Activated CD8-positive, alpha-beta memory T cell treated with anti-CD3 and anti-CD28 coated beads, Interleukin-2, amount 10 ng/mL, durations not matched to agents 7 days and 5 days (primary cell): ENCODE results near the gene POLR2L. TPM values are rescaled to one million over a fixed set of nuclear protein-coding genes. Genes with fewer than 3 reads are reported as not detected.

ENCODE experiments used
- ATAC-seq: fragments of 150-1000 bp; cut with Tn5 transposase; one replicate; pipeline ENCODE4 v1.10.0; 2021; ENCODE audit warnings: moderate library complexity
- CTCF ChIA-PET: fragments of 350-600 bp; sonication (Branson Sonifier 250); formaldehyde crosslinking; loops from one replicate; lab custom pipeline; 2021; ENCODE audit warnings: antibody characterized with exemption; lab: Charles Lee
- DNase-seq: peaks from one replicate; pipeline ENCODE4 v3.0.0-alpha.2; 2020
- H3K27ac Mint-ChIP-seq: one replicate; pipeline ENCODE4 v1.8.0; 2021; ENCODE audit warnings: mild to moderate bottlenecking, mixed read lengths
- H3K27me3 Mint-ChIP-seq: one replicate; pipeline ENCODE4 v1.8.0; 2021; ENCODE audit warnings: mixed read lengths
- H3K36me3 Mint-ChIP-seq: one replicate; pipeline ENCODE4 v1.8.0; 2021; ENCODE audit warnings: mild to moderate bottlenecking, mixed read lengths
- H3K4me1 Mint-ChIP-seq: one replicate; pipeline ENCODE4 v1.8.0; 2021; ENCODE audit warnings: mixed read lengths
- H3K4me3 Mint-ChIP-seq: one replicate; pipeline ENCODE4 v1.8.0; 2021; ENCODE audit warnings: mild to moderate bottlenecking, moderate library complexity, mixed read lengths
- H3K9me3 Mint-ChIP-seq: one replicate; pipeline ENCODE4 v1.8.0; 2022; ENCODE audit warnings: low read depth, mixed read lengths
- total RNA-seq, 2 experiments: library from RNA; stranded (reverse); gene quantifications; one replicate each; pipeline ENCODE4 v1.2.3, GENCODE V29; 2021

The POLR2L gene
- total RNA-seq, 2 experiments from 2014 or later = 87.6 to 114 TPM

- Mint-ChIP-seq H3K27me3 (peaks cover 13% of the 10 kb centered on the region), H3K27ac (no peak overlapping the region), H3K4me3 (no peak overlapping the region), H3K9me3 (no peaks in the 10 kb centered on the region), H3K4me1 (peaks cover 14% of the 10 kb centered on the region), H3K36me3 (no peaks in the 10 kb centered on the region)
- no peak for ATAC-seq
- DNase-seq = no peak
- CTCF ChIA-PET = interaction anchor here (1.0 to 2.7 kb wide), 5 partner anchors 9 to 728 kb away, joined by 3 to 13 read pairs (median 8); partner anchors contain the start of gene CD151
Observed at GRCh38 chr11:846496-847098, 4.3 kb upstream of the POLR2L start.

DNA sequence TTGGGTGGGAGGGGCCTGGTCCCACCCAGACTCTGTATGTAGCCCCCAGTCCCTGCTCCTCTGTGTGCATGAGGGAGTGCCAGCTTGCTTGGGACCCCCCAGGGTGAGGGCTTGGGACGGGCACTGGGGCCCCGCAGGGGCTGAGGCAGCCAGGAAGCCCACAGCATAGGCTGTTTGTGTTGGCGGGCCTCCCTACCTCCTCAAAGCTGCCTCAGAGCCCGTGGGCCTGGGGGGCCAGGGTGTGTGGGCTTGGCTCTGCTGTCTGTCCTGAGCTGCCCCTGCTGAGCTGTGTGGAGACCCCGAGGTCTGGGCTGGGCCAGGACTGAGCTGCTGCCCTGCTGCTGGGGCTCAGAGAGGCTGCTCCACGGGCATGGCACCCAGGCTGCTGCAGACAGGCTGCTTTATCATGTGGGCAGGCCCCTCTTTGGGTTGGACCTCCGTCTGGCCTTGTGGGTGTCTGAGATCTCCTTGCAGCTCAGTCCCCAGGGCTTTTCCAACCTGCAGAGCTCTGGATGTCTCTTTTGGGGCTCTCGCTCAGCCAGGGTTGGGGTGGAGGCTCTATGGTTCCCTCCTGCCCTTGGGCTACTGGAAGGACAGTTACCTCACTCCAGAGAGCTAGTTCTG is 3.7 kb upstream of the POLR2L start:
- CTCF ChIA-PET = interaction anchor here (1.5 kb wide), 1 partner anchor 205 kb away, joined by 8 read pairs; no protein-coding TSS in a partner anchor
- ATAC-seq (no peak), DNase-seq (no peak)
- Mint-ChIP-seq H3K27me3 (peaks cover 10% of the 10 kb centered on the region), H3K27ac (no peak overlapping the region), H3K9me3 (no peaks in the 10 kb centered on the region), H3K4me3 (no peak overlapping the region), H3K4me1 (peaks cover 19% of the 10 kb centered on the region), H3K36me3 (no peaks in the 10 kb centered on the region)

DNA sequence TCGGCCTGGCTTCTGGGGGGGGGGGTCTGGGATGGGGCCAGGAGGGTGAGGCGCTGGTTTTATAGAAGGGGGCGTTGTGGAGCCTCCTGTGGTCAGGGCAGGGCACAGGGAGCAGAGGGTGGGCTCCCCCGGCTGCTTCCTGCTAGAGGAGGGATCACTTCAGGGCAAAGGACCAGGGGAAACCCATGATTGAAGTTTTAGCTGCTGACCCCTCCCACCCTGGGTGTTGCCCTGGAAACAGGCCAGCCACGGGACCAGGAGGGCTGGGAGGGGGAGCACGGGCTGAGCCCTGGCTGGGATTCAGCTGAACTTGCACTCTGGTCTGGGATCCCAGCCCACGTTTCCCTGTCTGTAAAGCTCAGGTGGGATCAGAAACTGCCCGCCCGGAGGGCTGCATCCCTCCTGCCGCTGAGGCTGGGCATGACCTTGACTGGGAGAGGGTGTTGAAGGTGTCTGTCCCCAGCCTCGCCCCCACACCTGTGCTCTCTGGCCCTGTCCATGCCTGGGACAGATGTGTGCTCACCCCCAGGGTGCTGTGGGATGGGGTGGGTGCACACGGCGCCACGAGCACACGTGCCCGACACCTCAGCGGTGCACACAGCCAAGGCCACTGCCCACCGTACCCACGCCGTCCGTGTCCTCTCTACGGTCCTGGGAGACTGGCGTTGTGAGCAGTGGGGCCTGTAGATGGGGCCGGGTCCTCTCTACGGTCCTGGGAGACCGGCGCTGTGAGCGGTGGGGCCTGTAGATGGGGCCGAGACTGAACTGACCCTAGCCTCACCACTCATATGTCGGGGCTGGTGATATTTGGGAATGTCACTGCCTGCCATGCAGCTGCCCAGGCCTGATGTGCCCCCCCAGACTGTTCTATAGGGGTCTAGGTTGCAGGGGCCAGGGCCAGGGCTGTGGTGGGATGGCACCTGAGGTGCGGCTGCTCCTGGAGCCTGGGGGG is 2.6 kb upstream of the POLR2L start:
- CTCF ChIA-PET = no interaction called here
- Mint-ChIP-seq H3K27me3 (peaks cover 8% of the 10 kb centered on the region), H3K4me1 (peaks cover 29% of the 10 kb centered on the region), H3K27ac (no peak overlapping the region), H3K4me3 (no peak overlapping the region), H3K36me3 (peaks cover 6% of the 10 kb centered on the region), H3K9me3 (no peaks in the 10 kb centered on the region)
- DNase-seq (no peak), ATAC-seq (no peak)

DNA sequence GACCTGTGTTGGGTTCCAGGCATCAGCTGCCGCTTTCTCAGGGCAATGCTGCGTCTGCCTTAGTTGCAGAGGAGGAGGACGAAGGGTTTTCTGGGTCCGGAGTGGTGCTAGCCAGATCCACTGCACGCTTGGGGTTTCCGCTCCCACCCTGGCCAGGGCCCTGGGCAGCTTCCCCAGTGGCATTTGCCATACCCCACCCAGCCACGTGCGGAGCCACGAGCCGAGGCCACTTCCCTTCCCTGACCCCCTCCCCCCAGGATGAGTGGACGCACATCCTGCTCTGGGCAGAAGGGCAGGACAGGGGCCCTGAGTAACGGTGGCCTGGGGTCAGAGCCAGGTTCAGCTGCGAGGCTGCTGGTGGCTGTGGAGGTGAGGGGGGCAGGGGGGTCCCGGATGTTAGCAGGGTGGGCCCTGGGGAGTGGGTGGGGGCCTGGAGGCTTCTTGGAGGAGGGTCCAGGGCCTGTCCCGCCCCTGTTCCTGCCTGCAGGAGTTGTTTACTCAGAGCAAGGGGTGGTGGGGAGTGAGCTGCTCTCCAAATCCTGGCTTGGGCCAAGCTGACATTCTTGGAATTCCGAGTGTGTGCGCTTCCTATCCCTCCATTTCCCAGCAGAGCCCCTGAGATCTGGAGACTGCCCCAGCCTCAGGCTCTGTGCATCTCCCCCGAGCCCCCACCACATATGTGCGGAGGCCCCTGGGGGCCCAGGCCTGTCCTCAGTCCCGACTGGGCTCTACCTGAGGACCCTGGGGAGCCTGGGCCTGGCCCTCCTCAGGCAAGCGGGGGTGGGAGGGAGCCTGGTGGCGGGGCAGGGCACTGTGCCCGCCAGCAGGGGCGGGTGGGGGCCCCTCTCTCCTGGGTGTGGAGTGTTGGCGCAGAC is 1.7 kb upstream of the POLR2L start:
- CTCF ChIA-PET = interaction anchor here (0.8 to 2.6 kb wide), 7 partner anchors 10 to 34 kb away, joined by 3 to 11 read pairs (median 4); partner anchors contain the start of genes CD151, PNPLA2 and RPLP2
- Mint-ChIP-seq H3K4me1 (peaks cover 29% of the 10 kb centered on the region), H3K27ac (no peak overlapping the region), H3K36me3 (peaks cover 7% of the 10 kb centered on the region), H3K4me3 (peak overlapping the region; percentile 63), H3K9me3 (no peaks in the 10 kb centered on the region), H3K27me3 (peaks cover 6% of the 10 kb centered on the region)
- DNase-seq = no peak
- ATAC-seq = no peak

DNA sequence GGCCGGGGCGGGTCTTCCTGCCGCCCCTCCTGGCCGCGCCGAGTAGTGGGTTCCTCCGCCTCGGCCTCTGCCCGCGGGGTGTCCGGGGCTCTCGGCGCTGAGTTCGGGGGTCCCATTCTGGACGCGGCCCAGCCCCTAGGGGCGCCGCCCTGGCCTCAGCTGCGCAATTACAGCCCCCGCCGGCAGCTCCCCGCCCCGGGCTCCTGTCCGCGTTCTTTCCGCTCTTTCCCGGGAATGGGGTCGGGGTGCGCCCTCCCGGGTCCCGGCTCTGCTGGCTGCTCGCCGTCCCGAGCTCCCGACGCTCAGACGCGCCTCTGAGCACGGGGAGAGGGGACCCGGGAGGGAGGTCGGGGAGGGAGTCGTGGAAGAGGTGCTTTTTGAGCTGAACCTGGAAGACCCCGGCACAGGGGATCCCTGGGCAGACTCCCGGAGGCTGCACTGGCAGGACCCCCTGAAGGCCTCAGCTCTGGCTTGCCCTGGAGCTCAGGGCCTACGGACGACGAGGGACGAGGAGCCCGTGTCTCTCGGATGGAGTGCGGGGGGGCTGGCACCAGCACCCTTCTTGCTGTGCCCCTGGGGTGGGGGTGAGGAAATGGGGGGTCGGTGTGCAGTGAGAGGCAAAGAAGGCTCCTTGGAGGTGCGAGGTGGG is 881 bp upstream of the POLR2L start:
- peaks cover 24% of the 10 kb centered on the region for H3K4me1 Mint-ChIP-seq
- ATAC-seq (peak; percentile 7), DNase-seq (no peak)
- H3K36me3 Mint-ChIP-seq = peaks cover 7% of the 10 kb centered on the region
- H3K27ac Mint-ChIP-seq = no peak overlapping the region
- H3K4me3 Mint-ChIP-seq = peak overlapping the region; percentile 63
- CTCF ChIA-PET = interaction anchor here (0.8 to 2.6 kb wide), 8 partner anchors 9 to 78 kb away, joined by 3 to 11 read pairs (median 4); partner anchors contain the start of genes CD151, PNPLA2 and RPLP2
- H3K9me3 Mint-ChIP-seq = no peaks in the 10 kb centered on the region
- H3K27me3 Mint-ChIP-seq = no peaks in the 10 kb centered on the region

DNA sequence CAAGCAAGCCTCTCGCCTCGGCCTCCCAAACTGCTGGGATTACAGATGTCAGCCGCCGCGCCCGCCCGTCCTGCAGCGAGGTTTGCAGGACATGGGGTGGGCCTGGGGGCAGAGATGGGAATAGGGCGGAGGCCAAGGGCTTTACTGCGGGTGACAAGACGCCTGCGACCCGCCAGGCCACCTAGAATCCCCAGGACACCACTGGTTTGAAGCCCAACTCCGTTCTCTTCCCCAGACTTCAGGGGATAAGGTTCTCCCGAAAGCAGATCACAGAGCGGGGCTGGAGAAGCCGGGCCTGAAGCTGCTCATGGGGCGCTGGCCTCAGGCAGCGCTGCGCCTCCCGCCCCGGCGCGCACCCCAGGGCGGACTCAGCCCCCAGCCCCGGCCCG is 354 bp downstream of the POLR2L start:
- peaks cover 7% of the 10 kb centered on the region for H3K36me3 Mint-ChIP-seq
- H3K27ac Mint-ChIP-seq = peak overlapping the region; percentile 80
- peak overlapping the region; percentile 86 for H3K4me3 Mint-ChIP-seq
- ATAC-seq = peak; percentile 49
- no peaks in the 10 kb centered on the region for H3K9me3 Mint-ChIP-seq
- peaks cover 24% of the 10 kb centered on the region for H3K4me1 Mint-ChIP-seq
- H3K27me3 Mint-ChIP-seq = no peaks in the 10 kb centered on the region
- DNase-seq = no peak
- CTCF ChIA-PET = interaction anchor here (2.6 kb wide), 1 partner anchor 9 kb away, joined by 11 read pairs; the partner anchor contains the start of gene CD151

GRCh38 chr11:839875-840617 is 2.3 kb downstream of the POLR2L start:
- peak overlapping the region; percentile 86 for H3K4me3 Mint-ChIP-seq
- H3K36me3 Mint-ChIP-seq = peaks cover 7% of the 10 kb centered on the region
- H3K4me1 Mint-ChIP-seq = peaks cover 24% of the 10 kb centered on the region
- no peaks in the 10 kb centered on the region for H3K9me3 Mint-ChIP-seq
- ATAC-seq (no peak), DNase-seq (no peak)
- H3K27me3 Mint-ChIP-seq = no peaks in the 10 kb centered on the region
- CTCF ChIA-PET = interaction anchor here (0.9 to 1.1 kb wide), 2 partner anchors 8 to 23 kb away, joined by 3 read pairs; no protein-coding TSS in a partner anchor
- no peak overlapping the region for H3K27ac Mint-ChIP-seq

DNA sequence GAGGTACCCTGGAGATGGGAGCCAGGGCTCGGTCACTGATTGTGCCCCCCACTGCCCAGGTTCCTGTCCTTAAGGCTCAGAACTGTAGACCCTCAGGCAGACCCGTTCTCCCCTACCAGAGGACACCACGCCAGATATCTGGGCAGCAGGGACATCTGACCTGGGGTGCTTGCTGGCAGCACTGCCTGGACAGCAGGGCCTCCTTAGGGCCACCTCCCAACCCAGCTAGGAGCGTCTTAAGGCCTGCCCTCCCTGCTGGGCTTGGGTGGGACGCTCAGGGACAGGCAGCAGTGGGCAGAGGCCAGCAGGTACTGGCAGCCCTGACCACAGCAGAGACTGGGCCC is 3.1 kb downstream of the POLR2L start:
- Mint-ChIP-seq H3K4me3 (no peak overlapping the region), H3K27ac (no peak overlapping the region), H3K27me3 (no peaks in the 10 kb centered on the region), H3K9me3 (no peaks in the 10 kb centered on the region), H3K36me3 (peaks cover 7% of the 10 kb centered on the region), H3K4me1 (peaks cover 25% of the 10 kb centered on the region)
- DNase-seq (no peak), ATAC-seq (no peak)
- CTCF ChIA-PET = no interaction called here

GRCh38 chr11:838441-839279 is 3.7 kb downstream of the POLR2L start:
- no peak overlapping the region for H3K27ac Mint-ChIP-seq
- H3K4me3 Mint-ChIP-seq = no peak overlapping the region
- DNase-seq (no peak), ATAC-seq (no peak)
- no peaks in the 10 kb centered on the region for H3K27me3 Mint-ChIP-seq
- CTCF ChIA-PET = interaction anchor here (0.9 kb wide), 1 partner anchor 11 kb away, joined by 3 read pairs; the partner anchor contains the start of gene CRACR2B
- peaks cover 7% of the 10 kb centered on the region for H3K36me3 Mint-ChIP-seq
- H3K4me1 Mint-ChIP-seq = peaks cover 25% of the 10 kb centered on the region
- H3K9me3 Mint-ChIP-seq = no peaks in the 10 kb centered on the region

DNA sequence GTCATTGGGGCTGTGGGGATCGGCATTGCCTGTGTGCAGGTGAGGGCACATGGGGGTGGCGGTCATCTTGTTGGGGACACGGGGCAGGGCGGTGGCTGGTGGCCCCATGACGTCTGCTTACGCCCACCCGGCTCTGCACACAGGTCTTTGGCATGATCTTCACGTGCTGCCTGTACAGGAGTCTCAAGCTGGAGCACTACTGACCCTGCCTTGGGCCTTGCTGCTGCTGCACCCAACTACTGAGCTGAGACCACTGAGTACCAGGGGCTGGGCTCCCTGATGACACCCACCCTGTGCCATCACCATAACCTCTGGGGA is 4.4 kb downstream of the POLR2L start:
- CTCF ChIA-PET = interaction anchor here (0.9 to 1.0 kb wide), 2 partner anchors 9 to 10 kb away, joined by 3 read pairs; partner anchors contain the start of gene CRACR2B
- no peak for ATAC-seq
- no peaks in the 10 kb centered on the region for H3K9me3 Mint-ChIP-seq
- DNase-seq = no peak
- no peak overlapping the region for H3K4me3 Mint-ChIP-seq
- no peak overlapping the region for H3K27ac Mint-ChIP-seq
- no peaks in the 10 kb centered on the region for H3K27me3 Mint-ChIP-seq
- peaks cover 7% of the 10 kb centered on the region for H3K36me3 Mint-ChIP-seq
- H3K4me1 Mint-ChIP-seq = peaks cover 24% of the 10 kb centered on the region
